ENCODE data around the gene RAB20. TPM values are rescaled to one million over a fixed set of nuclear protein-coding genes. Genes with fewer than 3 reads are reported as not detected.
"Not testable (repeated sequence)": the region's sequence is repeated elsewhere in the genome, so short reads cannot be mapped to it uniquely, and the experiment has no call there.

RAB20 gene
- total RNA-seq, 1 experiment from 2014 or later, result 16.6 TPM

DNA sequence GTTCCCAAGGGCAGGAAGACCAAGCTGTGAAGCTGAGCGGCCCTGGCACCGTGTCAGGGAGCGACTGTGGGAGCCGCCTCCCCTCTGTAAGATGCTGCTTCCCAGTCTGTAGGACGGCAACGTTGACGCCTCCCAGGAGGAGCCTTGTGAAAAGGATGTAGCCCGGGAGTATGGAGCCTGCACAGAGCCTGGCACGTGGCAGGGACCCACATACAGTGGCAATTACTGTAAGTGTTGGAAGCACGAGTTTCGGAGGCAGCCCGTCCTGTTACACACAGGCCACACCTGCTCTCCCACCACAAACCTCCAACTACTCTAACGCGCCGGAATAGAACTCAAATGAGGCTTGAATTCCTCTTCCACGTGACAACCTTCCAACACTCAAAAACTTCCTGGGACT lies 6.6 kb downstream of the RAB20 start:
- no peak for DNase-seq (ENCODE audit: low read depth)

DNA sequence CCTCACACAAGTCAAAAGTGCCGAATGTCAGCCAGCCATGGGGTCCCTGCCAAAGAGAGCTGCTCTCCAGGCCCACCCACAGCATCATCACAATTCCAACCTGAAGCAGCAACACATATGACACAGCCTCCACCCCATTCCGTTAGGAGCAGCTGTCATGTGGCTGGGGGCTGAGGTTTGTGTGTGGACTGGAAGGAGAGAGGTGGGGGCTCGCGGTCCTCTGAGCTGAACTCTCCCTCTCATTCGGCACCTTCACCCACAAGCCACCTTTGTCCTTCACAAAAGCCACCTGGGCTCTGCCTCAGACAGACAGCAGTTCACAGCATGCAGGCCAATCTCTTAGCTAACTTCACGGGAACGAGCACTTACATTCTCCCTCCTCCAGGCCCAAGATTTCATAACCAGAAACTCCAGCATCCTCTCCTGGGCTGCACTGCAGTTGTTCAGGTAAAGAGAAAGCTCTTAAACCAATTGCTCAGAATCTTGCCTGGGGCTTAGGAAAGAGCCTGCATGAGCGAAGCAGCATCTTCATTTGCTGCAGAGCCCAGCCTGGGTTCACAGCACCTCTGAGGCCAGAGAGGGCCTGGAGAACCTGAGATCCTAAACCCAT lies 7.2 kb downstream of the RAB20 start:
- no peak for DNase-seq (ENCODE audit: low read depth)

DNA sequence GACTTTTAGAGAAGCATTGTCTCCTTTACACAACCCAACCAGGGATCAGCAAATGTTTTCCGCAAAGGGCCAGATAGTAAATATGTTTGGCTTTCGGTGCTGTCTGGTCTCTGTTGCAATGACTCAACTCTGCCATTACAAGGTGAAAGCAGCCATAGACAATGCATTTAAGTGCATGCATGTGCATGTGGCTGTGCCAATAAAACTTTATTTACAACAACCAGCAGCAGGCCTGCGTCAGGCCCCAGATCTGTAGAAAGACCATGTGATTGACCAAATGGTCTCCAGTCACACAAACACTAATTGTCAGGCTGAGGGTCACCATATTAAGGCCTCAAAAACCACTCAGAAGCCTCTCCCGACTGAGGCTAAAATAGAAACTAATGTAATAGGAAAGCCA lies 8.1 kb downstream of the RAB20 start:
- DNase-seq (ENCODE audit: low read depth), result no peak

DNA sequence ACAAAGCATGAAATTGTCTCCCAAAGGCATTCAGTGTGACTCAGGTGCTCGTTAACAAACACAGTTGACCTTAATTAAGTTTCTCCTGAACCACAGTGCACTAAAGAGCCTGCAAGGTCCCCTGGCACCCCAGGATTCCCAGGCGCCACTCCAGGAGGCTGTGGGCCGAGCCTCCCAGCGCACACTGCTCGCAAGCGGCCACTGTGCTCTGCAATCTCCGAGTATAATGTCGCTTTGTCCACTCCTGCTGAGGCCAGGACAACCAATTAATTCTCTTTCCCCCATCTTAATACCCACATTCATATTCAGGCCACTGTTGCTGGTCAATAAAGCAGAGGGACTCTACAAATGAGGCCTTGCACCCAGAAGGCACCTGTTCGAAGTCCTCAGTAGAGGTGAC lies 8.8 kb downstream of the RAB20 start:
- DNase-seq (ENCODE audit: low read depth), result no peak

DNA sequence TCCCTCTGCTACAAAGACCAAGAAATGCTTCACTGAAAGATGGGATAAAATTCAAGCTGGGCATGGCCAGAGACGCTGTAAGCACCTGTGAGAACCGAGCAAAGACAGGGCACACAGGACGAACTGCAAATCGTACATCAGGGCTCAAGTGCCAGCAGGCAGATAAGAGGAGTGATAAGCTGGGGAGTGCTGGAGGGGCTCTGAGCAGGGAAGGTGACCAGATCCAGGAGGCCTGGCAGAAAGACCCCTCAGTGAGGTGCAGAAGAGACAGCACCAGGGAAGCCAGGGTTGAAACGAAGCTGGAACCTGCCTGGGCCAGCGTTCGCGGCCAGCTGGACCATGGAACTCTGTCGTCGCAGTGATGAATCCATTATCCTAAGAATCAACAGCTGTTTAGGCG lies 10.2 kb downstream of the RAB20 start:
- DNase-seq (ENCODE audit: low read depth), result no peak

DNA sequence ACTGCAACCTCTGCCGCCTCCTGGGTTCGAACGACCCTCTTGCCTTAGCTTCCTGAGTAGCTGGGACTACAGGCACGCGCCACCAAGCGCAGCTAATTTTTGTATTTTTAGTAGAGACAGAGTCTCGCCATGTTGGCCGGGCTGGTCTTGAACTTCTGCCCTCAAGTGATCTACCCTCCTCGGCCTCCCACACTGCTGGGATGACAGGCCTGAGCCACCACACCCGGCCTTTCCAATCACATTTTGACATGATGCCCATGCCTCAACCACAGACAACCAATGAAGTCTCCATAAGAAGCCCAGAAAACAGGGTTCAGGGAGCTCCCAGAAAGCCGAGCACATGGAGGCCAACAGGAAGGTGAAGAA lies 11.7 kb downstream of the RAB20 start:
- no peak for DNase-seq (ENCODE audit: low read depth)

DNA sequence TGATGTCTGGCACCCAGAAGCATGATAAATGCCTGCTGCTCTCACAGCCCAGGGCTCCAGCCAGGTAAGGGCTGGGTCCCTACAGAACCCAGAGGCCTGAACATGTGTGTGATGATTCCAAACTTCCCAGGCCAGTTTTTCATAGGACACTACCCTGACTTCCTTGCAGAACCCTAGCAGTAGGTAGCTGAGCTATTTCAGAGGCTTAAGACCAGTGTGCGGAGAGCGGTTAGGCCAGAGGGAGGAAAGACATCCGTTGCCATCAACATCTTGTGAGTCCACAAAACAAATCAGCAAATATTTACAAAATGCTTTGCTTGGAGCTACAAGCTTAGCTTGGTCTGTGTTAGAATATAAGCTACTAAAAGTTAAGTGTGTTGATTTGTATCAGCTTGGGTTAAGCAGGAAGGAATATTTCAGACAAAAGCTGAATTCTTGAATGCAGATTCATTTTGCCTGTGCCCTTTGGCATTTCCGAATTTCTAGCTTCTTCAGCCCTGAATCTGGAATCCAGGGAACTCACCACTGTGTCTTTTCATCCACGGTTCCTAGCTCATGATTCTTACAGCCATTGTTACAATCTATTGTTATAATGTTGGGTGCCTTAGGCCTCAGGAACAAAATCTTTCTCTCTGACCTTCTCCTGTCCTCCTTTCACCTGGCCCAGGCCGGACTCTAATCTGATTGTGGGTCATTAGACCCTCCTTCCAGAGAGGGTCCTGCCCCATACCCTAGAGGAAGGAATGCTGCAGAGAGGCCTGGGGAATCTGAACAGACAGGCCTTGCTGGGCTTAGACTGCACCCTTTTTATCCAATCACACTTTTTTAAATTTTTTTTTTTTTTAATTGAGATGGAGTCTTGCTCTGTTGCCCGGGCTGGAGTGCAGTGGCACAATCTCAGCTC lies 12.4 kb downstream of the RAB20 start:
- DNase-seq (ENCODE audit: low read depth), result no peak

DNA sequence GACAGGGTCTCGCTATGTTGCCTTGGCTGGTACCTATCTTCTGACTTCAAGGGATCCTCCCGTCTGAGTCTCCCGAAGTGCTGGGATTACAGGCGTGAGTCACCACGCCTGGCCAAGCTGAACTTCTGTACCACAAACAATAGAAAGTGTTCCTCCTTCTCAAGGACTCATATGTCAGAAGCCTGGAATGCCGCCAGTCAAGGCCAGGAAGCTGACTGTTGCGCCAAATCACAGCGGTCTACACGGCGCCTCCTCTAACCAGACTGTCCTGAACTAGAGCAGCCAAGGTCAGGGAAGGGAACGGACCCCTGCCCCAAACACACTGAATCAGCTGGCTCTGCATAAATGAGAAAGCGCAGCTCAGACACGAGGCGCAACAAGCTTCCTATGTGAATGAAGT lies 14.6 kb downstream of the RAB20 start:
- DNase-seq (ENCODE audit: low read depth), result peak; percentile 79

DNA sequence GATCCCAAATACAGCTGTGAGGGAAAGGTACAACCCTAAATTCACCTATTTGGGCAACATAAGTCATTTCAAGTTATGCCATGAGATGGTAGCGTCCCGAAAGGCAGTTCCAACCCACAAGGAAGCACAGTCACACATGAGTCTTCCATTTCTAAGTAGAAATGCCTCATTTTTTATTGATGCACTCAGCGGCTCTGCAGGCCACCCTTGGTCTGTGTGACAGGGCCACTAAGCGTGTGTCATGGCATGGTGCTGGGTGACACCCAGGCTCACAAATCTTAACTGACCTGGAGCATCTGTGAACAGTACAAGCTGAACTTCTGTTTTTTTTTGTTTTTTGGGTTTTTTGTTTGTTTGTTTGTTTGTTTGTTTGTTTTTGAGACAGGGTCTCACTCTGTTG lies 15.1 kb downstream of the RAB20 start:
- DNase-seq (ENCODE audit: low read depth), result no peak

DNA sequence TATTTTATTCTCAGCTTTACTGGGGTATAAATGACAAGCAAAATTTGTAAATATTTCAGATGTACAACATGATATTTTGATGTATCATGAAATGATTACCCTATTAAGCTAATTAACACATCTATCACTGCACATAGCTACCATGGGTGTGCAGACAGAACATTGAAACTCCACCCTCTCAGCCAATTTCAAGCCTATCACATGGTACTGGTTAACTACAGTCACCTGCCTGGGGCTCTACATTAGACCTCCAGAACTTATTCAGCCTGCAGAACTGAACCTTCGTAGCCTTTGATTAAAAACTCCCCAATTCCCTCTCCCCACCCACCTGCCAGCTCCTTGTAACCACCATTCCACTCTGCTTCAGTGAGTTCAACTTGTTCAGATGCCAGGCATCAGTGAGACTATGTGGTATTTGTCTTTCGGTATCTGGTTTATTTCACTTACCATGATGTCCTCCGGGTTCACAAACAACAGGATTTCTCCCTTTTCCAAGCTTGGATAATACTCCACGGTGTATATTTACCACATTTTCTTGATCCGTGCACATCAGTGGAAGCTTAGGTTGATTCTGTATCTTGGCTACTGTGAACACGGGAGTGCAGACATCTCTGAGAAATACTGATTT lies 19.2 kb downstream of the RAB20 start:
- no peak for DNase-seq (ENCODE audit: low read depth)

DNA sequence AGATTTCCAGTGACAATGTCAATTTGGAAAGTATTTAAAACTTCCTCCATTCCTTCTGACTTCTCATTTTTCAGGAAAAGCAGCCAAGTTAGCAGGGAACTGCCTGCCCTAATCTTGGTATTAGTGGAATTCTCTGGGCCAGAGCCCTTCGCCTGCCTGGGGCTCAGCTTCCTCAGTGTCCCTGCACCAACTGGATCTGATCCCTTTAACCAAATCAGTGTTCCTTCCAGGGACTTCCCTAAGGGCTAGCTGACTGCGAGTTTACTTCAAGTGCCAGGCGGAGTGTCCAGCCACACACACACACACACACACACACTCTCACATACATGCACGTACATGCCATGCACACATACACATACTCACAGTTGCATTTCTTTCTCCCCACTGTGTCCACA lies 20.0 kb downstream of the RAB20 start:
- no peak for DNase-seq (ENCODE audit: low read depth)

DNA sequence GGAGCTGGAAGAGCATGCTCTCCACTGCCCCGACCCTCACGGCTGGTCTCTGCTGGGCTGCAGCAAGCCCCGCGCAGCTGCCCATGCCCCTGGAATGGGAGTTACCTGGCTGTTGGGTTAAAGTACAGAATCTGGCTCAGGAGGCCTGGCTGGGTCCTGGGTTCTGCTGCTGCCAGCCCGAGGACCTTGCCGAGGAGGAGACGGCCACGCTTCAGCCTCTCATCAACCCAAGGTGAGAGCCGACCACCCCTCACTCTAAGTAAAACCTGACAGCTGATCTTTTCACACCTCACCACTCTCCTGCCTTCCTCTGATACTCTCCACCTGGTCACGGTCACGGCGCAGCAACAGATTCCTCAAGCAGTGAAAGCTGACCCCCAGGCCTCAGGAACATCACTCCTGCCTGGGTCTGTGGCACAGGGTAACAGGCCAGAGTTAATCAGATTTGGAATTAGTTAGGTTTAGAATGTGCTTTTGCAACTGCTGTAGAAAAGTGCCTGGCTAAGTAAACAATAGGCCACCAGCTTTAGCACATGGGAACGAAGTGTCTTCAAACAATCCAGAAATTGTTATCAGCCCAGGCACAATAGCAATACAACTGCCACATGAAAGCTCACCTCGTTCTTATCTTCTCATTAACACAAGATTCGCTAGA lies 20.5 kb downstream of the RAB20 start:
- no peak for DNase-seq (ENCODE audit: low read depth)

DNA sequence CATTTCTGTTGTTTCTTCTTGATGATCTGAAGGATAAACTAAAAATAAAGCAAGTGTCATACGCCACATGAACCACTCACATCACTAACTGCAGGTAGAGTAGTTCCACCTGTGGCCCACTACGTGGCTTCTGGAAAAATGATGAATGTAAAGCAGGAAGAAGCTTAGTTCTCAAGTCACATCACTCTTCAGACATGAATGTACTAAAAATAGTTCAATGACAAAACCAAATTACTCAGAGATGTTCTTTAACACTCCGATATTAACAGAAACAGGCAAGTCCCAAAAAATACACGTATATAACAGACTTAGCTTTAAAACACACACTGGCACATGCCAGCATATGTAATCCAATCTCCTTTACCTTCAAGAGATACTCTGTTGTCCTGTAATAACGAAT lies 21.6 kb downstream of the RAB20 start:
- DNase-seq (ENCODE audit: low read depth), result no peak

DNA sequence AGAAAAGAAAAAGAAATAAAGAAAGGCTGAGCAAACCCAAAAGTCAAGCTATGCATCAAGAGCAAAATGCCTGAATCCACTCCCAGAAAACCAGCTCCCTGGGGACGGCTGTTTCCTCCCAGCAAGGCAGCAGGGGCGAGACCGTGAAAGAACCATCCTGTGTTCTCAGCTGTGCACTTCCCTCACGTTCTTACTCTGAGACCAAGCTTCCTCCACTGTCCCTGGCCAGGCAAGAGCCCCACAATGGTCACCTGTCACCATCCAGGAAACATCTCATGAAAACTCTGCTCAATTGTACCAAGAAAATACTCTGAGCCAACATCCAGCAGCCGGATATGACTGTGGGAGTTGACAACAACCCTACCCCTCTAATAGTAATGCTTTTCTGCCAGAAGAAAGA lies 22.9 kb downstream of the RAB20 start:
- no peak for DNase-seq (ENCODE audit: low read depth)

DNA sequence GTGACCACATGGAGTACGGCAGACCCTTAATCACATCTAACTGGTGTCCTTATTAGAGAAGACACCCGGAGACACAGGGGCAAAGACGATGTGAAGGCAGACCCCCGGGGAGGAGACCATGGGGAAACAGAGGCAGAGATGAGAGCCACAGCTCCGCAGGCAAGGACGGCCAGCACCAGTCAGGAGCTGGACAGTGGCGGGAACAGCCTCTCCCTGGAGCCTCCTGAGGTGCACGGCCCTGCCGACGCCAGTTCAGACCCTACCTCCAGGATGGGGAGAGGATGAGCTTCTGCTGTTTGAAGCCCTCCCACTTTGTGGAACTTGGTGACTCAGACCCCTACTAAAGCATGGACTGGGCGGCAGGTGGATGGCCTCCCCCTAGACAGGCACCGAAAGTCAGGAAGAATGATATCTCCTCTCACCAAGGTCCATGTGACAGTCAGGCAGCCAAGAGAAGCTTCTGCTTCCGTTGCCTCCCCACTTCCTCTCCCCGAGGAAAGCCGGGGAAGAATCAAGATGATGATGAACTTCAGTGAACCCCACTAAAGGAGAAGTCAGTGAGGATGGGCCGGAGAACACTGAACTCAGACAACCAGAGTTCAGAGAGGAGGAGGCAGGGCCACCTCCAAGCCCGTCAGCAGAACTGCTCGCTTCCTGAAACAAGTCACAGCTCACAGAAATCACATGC lies 25.4 kb downstream of the RAB20 start:
- no peak for DNase-seq (ENCODE audit: low read depth)

DNA sequence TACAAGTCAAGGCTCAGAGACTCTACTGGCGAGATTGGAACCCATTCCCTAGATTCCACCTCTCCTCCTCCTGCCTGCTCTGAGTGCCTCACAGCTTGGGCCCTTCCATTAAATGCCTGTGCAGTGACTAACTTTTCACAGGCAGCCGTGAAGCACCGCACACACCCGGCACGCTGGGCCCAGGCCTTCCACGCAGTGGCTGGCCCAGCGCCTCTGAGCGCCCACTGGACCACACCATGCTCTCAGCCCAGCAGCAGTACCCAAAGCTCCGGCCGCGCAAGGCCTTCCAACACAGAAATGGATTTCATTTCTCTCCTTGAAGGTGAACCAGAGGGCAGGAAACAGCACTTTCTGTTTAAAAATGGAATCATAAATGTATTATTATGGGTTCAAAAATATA lies 26.0 kb downstream of the RAB20 start:
- no peak for DNase-seq (ENCODE audit: low read depth)

DNA sequence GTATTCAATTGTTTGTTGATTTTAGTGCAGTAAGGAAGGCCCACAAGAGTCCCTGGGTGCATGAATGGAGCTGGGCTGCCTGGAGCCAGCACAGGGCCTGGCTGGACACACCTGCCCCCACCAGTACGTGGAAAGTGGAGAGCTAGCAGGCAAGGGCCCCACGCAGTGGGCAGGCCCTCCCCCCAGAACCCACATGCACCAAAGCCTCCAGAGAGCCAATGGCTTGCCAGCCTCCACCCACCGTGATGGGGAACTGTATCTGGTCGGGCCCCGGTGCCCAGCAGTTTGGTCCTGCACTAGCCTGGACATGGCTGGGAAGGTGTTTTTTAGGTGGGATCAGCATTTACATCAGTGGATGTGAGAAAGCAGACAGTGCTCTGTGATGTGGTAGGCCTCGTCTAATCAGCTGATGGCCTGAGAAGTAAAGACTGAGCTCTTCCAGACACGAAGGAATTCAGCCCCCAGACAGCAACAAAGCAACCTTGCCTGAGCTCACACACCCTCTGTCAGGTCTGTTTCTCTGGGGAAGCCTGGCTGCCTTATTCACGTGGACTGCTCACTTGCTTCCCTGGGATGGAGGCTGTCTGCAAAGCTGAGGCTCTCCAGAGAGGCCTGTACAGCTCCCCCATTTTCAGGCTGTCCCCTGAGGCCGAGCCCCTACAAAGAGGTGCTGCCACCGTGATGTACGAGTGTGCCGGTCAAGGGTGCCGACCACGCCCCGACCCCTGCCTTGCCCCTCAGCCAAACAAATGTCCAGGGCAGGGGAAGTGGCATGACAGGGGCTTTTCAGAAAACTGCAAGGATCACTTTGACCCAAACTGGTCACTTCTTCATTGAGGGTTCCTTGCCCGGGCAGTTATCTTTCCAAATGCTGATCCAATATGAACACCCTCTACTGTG lies 27.5 kb downstream of the RAB20 start:
- DNase-seq (ENCODE audit: low read depth), result no peak

DNA sequence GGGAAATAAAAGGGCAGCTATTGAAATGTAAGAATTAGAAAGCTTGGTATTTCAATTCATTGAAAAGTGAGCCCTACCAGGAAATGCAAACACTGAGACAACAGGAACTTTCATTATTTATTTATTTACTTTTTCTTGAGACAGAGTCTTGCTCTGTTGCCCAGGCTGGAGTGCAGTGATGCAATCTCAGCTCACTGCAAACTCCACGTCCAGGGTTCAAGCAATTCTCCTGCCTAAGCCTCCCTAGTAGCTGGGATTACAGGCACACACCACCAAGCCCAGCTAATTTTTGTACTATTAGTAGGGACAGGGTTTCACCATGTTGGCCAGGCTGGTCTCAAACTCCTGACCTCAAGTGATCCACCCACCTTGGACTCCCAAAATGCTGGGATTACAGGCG lies 29.3 kb downstream of the RAB20 start:
- DNase-seq (ENCODE audit: low read depth), result not testable (repeated sequence)

DNA sequence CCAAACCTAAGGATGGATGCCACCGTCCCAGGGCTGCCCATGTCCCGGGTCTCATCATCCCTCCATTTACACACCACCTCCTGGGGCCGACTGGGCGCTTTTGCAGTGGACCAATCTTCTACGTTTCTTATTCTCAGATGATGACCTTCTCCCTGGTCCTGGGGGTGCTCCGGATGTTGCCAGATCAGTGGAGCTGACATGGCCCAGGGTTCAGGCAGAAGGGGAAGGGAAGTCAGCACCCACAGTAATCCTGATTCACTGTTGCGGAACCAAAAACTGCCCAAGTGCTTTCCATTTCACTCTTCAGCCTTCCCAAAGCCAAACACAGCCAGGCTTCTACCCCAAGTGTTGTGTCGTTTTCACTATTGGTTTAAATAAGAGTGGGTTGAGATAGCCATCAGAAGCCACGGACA lies 29.8 kb downstream of the RAB20 start:
- DNase-seq (ENCODE audit: low read depth), result no peak

DNA sequence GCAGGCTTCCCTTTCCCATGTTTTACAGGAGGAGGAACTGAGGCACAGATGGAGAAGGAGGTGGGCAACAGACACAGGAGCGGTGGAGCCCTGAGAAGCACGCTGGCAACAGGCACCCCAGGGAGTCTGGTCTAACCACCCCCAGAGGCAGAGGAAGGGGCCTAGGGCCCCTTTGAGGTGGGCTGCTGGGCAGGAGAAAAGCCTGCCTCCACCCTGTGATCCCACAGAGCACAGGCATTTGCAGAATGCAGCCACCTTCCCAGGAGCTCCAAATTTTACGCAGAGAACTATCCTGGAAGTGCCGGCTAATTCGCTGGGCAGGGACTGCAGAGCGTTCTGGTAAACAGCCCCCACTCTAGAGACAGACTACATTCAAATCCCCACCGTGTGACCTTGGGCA lies 30.4 kb downstream of the RAB20 start:
- no peak for DNase-seq (ENCODE audit: low read depth)

Measured in RPMI7951 (cell line).